Activated naive CD4-positive, alpha-beta T cell treated with anti-CD3 and anti-CD28 coated beads for 36 hours (primary cell): ENCODE results near the gene PFKFB2. TPM values are rescaled to one million over a fixed set of nuclear protein-coding genes. Genes with fewer than 3 reads are reported as not detected.

ENCODE experiments used
- CTCF ChIA-PET: fragments of 350-600 bp; sonication (Branson Sonifier 250); formaldehyde crosslinking; loops from one replicate; lab custom pipeline; 2021; ENCODE audit warnings: antibody characterized with exemption; lab: Charles Lee
- DNase-seq: peaks from one replicate; pipeline ENCODE4 v3.0.0-alpha.2; 2020
- H3K27ac Mint-ChIP-seq: one replicate; pipeline ENCODE4 v1.8.0; 2021; ENCODE audit warnings: mild to moderate bottlenecking, mixed read lengths
- H3K27me3 Mint-ChIP-seq: one replicate; pipeline ENCODE4 v1.8.0; 2021; ENCODE audit warnings: low read depth, mixed read lengths
- H3K36me3 Mint-ChIP-seq: one replicate; pipeline ENCODE4 v1.8.0; 2021; ENCODE audit warnings: low read depth, mixed read lengths
- H3K4me1 Mint-ChIP-seq: one replicate; pipeline ENCODE4 v1.8.0; 2021; ENCODE audit warnings: low read depth, mixed read lengths
- H3K4me3 Mint-ChIP-seq: one replicate; pipeline ENCODE4 v1.8.0; 2021; ENCODE audit warnings: mild to moderate bottlenecking, moderate library complexity, mixed read lengths
- H3K9me3 Mint-ChIP-seq: one replicate; pipeline ENCODE4 v1.8.0; 2021; ENCODE audit warnings: mixed read lengths
- intact Hi-C: fragments of 100-400 bp; cut with micrococcal nuclease; formaldehyde crosslinking; loops from one replicate; pipeline ENCODE4 v1.15.1; 2023
- total RNA-seq, 2 experiments: library from RNA; stranded (reverse); gene quantifications; one replicate each; pipeline ENCODE4 v1.2.3, GENCODE V29; 2021

The PFKFB2 gene
- total RNA-seq, 2 experiments from 2014 or later: 3.4 to 6.2 TPM

GRCh38 chr1:207024202-207025145 lies 28.6 kb upstream of the PFKFB2 start:
- intact Hi-C loops: no loop called here
- Mint-ChIP-seq H3K4me3 (no peak overlapping the region), H3K36me3 (no peaks in the 10 kb centered on the region), H3K27ac (no peak overlapping the region), H3K9me3 (no peaks in the 10 kb centered on the region), H3K27me3 (peaks cover 5% of the 10 kb centered on the region), H3K4me1 (peaks cover 3% of the 10 kb centered on the region)
- CTCF ChIA-PET: interaction anchor here (0.6 kb wide), 1 partner anchor 214 kb away, joined by 3 read pairs; no protein-coding TSS in a partner anchor
- no peak for DNase-seq

DNA sequence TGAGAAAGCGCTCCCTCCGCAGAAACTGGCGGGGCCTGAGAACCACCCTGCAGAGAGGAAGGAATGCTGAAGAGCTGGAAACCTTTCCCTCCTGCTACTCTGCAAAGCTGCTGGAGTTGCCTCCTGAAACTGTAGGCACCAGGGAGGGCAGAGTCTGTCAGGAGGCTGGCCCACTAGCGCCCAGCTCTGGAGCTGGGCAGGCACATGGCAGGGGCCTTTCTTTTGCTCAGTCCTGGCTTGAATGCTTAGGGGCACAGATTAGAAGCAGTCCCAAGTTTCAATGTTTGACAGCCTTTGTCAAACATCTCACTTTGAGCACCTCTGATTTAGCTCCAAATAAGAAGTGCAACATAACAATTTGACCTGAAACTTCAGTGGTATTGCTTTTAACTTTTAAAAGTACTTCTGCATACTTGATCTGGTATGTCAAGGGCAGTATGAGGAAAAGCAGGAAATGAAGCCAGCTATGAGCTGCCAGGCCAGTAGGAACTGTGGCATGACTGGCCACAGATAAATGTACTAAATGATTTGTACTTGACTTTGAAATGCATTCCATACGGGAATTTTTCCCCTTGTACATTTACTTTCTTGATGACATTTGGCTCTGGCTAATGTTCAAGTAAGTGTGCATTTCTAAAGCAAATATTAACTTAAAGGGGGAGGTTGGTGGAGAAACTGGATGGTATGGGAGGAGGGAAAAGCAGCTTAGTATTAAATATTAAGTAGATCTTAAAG lies 27.8 kb upstream of the PFKFB2 start:
- intact Hi-C loops: no loop called here
- Mint-ChIP-seq H3K27ac (no peak overlapping the region), H3K36me3 (no peaks in the 10 kb centered on the region), H3K27me3 (peaks cover 5% of the 10 kb centered on the region), H3K4me3 (no peak overlapping the region), H3K9me3 (no peaks in the 10 kb centered on the region), H3K4me1 (peaks cover 3% of the 10 kb centered on the region)
- no peak for DNase-seq
- CTCF ChIA-PET: interaction anchor here (0.6 kb wide), 1 partner anchor 213 kb away, joined by 3 read pairs; no protein-coding TSS in a partner anchor

- no peak overlapping the region for H3K4me3 Mint-ChIP-seq
- intact Hi-C loops: no loop called here
- CTCF ChIA-PET: interaction anchor here (0.6 to 1.2 kb wide), 2 partner anchors 9 to 44 kb away, joined by 3 to 5 read pairs; no protein-coding TSS in a partner anchor
Measured at GRCh38 chr1:207026104-207026534, 27.0 kb upstream of the PFKFB2 start.

DNA sequence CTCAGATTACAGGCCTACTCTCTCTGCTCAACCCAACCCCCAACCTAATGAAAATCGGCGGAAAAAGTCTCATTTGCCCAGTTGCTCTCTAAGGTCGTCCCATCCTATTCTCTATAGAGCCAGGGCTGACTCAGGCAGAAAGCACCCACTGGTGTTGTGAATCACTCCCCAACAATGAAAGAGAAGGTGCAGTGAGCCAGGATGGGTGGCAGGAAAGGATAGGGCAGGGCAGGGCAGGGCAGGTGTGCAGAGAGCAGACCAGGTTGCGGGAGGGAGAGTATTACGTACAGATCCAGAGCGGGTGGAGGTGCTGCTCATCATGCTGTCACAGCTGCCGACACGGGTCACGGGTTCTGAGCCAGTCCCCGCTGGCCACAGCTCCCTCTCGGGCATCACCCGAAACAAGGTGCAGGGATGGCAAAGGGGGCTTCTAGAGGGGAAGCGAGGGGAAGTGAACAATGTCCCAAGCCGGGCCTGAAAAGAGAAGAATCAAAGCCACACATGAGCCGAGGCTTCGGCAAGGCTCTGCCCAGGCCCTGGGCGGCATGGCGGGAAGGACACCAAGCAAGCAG lies 25.8 kb upstream of the PFKFB2 start:
- Mint-ChIP-seq H3K4me3 (no peak overlapping the region), H3K36me3 (no peaks in the 10 kb centered on the region), H3K4me1 (peaks cover 3% of the 10 kb centered on the region), H3K27me3 (peaks cover 18% of the 10 kb centered on the region), H3K27ac (no peak overlapping the region), H3K9me3 (no peaks in the 10 kb centered on the region)
- intact Hi-C loops: no loop called here
- CTCF ChIA-PET: interaction anchor here (1.1 to 1.4 kb wide), 4 partner anchors 10 to 51 kb away, joined by 3 to 5 read pairs (median 3); no protein-coding TSS in a partner anchor
- DNase-seq: no peak

More at GRCh38 chr1:207026104-207026534, 27.0 kb upstream of the PFKFB2 start:
- H3K9me3 Mint-ChIP-seq: no peaks in the 10 kb centered on the region
- DNase-seq: no peak
- H3K36me3 Mint-ChIP-seq: no peaks in the 10 kb centered on the region
- H3K27ac Mint-ChIP-seq: no peak overlapping the region
- peaks cover 3% of the 10 kb centered on the region for H3K4me1 Mint-ChIP-seq
- H3K27me3 Mint-ChIP-seq: peaks cover 7% of the 10 kb centered on the region

DNA sequence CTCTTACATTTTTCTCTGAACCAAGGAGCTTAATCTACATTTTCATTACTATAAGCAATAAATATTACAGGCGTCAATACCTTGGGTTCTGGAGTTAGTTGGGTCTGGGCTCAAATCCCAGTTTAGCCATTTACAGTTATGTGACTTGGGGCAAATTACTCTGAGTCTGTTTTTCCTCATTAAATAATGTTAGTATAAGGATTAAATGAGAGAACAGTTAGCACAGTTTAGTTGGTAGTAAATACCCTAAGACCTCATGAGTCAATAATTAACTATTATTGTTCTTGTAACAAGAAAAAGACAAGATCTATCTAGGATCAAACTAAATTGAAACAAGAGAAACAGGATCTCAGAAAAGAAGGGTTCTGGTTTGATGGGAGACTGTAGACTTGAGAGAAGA lies 25.2 kb upstream of the PFKFB2 start:
- Mint-ChIP-seq H3K27me3 (peaks cover 21% of the 10 kb centered on the region), H3K4me3 (no peak overlapping the region), H3K9me3 (no peaks in the 10 kb centered on the region), H3K27ac (no peak overlapping the region), H3K4me1 (peaks cover 3% of the 10 kb centered on the region), H3K36me3 (no peaks in the 10 kb centered on the region)
- intact Hi-C loops: no loop called here
- CTCF ChIA-PET: interaction anchor here (1.1 to 1.4 kb wide), 3 partner anchors 9 to 51 kb away, joined by 3 read pairs; no protein-coding TSS in a partner anchor
- DNase-seq: no peak

DNA sequence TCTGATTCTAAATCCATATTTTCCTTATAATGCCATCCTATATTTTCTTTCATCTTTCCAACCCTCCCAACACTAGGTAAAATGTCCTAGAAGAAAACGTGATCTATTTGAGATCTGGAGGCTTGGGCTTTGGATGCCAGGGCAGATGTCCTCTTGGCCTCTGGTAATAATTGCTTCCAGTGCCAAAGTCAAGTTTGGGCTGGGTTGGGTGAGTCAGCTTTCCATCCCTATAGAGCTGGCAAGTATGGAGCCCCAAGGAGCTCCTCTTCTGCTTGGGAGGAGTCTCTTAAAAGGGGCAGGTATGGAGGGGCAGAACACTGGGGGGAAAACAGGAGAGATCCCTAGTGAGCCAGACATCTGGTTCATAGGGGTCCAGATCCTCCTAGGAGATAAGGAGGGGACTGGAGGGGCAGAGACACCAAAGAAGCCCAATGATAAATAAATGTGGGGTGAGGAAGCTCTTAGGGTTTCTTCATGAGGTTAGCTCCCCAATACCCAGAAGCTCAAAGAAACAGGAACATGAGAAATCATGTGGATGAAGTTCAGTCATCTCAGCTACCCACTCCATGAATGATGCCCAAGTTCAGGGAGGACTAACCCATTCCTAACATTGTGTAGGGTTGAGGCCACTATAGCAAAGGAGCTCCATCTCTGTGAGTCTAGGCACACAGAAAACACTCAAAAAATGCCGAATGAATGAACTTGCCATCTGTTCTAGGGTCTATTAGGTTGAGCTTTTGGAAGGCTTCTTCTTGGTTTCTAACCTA lies 24.0 kb upstream of the PFKFB2 start:
- H3K27me3 Mint-ChIP-seq: peaks cover 23% of the 10 kb centered on the region
- H3K4me3 Mint-ChIP-seq: no peak overlapping the region
- no peak for DNase-seq
- CTCF ChIA-PET: interaction anchor here (0.6 to 2.2 kb wide), 3 partner anchors 19 to 551 kb away, joined by 3 to 7 read pairs (median 3); no protein-coding TSS in a partner anchor
- intact Hi-C loops: no loop called here
- no peaks in the 10 kb centered on the region for H3K36me3 Mint-ChIP-seq
- H3K4me1 Mint-ChIP-seq: peaks cover 3% of the 10 kb centered on the region
- H3K9me3 Mint-ChIP-seq: no peaks in the 10 kb centered on the region
- H3K27ac Mint-ChIP-seq: no peak overlapping the region

DNA sequence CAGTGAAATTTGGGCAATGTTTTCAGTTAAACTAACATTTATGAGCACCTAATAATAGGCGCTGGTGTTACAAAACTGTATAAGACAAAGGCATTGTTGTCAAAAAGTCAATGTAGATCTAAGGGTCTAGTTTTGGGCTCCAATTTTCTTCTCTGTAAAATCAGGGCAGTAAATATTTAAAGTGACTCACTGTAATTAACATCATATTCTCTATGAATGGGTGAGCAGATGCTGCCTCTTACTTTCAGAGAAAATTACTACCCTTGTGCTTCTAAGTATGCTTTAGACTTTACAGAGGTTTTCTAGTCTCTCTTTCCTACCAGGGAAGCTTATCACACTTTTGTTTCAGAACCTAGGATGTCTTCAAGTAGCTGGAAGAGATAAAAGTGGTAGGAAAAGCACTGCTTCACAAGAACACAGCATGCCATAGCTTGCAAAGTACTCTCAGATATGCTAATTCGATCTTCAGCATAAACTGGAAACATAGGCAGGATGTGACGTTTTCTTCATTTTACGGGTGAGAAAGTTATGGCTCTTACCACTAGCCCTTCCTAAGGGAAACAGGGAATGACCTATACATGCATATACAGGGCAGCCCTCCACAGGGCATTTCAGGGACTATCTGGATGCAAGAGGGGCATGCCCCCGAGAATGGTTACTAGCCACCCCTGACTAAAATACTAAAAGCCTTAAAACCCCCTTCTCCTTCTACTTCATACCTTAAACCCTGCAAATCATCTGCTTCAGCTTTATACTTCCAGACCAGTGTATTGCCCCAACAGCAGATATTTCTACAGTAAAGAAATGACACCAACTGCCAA lies 23.2 kb upstream of the PFKFB2 start:
- Mint-ChIP-seq H3K9me3 (no peaks in the 10 kb centered on the region), H3K4me1 (no peaks in the 10 kb centered on the region), H3K27ac (no peak overlapping the region), H3K4me3 (no peak overlapping the region), H3K27me3 (peaks cover 24% of the 10 kb centered on the region), H3K36me3 (no peaks in the 10 kb centered on the region)
- CTCF ChIA-PET: interaction anchor here (1.4 to 2.2 kb wide), 2 partner anchors 19 to 24 kb away, joined by 3 to 7 read pairs; no protein-coding TSS in a partner anchor
- DNase-seq: no peak
- intact Hi-C loops: no loop called here

DNA sequence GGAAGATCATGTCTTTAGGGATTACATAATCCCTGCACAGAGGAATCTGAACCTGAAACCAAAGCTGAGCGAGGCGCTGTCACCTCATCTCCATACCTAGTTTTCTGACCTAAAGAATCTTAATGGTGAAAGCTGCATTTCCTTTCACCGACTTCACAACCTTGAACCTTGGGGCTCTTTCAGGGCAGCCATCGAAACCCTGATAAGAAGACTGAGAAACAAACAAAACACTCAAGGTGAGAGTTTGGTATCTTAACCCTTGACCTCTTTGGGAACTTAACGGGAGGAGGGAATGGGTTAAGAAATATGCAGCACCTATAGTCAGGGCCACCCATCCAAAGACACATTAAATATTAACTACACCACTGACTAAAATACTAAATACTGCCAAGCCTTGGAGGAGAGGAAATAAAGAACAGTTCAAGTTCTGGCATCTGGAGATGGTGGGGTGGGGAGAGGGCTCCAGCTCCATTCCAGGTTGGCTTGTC lies 22.5 kb upstream of the PFKFB2 start:
- Mint-ChIP-seq H3K36me3 (no peaks in the 10 kb centered on the region), H3K27me3 (peaks cover 24% of the 10 kb centered on the region)

DNA sequence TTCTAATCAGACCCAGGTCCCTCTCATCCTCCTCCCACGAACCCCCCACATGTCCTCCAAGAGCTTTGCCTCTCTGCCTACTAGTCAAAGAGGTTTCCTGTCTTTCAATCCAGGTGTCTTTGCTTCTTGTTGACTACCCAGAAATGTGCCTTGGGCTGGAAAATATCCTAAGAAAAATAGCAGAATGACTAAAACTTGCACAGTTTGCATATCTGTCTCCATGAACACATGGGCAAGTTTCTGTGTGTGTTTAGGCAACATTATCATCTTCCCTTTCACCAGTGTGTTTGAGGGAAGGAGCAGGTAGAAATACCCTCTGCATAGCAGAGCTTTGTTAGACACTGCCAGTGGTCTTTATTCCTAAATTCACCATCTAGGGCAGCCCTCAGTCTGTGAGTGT lies 22.1 kb upstream of the PFKFB2 start:
- CTCF ChIA-PET: interaction anchor here (2.2 kb wide), 1 partner anchor 18 kb away, joined by 7 read pairs; no protein-coding TSS in a partner anchor
- intact Hi-C loops: no loop called here
- H3K4me3 Mint-ChIP-seq: no peak overlapping the region

More for the DNA sequence above, 22.5 kb upstream of the PFKFB2 start:
- Mint-ChIP-seq H3K27ac (no peak overlapping the region), H3K4me3 (no peak overlapping the region), H3K9me3 (no peaks in the 10 kb centered on the region), H3K4me1 (no peaks in the 10 kb centered on the region)
- no peak for DNase-seq
- CTCF ChIA-PET: interaction anchor here (2.2 kb wide), 1 partner anchor 18 kb away, joined by 7 read pairs; no protein-coding TSS in a partner anchor
- intact Hi-C loops: no loop called here

DNA sequence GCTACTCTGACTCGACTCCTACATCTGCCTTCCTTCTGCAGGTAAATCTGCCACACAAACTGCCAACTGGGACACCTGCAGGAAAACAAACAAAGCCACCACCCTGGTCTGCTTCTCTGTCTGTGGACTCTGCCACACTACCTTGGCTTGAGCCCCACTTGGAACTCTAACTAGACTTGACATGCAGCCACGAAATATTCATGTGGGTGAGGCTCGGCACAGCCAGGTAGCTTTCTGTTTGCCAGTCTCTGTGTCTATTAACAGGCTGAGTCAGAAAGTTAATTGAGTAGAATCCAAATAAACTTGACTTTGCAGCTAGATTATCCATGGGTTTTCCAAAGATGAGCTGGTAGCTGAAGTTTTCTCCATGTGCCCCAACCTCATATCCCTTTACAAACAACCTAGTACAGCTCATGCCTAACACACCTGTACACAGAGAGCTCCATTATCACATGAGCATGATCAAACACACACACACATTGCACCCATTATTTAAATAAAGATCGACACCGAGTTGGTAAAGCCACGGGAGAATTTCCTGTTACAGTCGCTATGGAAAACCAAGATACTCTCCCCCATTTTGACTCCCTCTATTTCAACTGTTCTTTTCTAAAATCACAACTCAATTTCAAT lies 21.3 kb upstream of the PFKFB2 start:
- DNase-seq: no peak
- no peak overlapping the region for H3K4me3 Mint-ChIP-seq
- H3K27me3 Mint-ChIP-seq: peaks cover 24% of the 10 kb centered on the region
- CTCF ChIA-PET: interaction anchor here (1.4 kb wide), 1 partner anchor 26 kb away, joined by 4 read pairs; no protein-coding TSS in a partner anchor
- no peaks in the 10 kb centered on the region for H3K4me1 Mint-ChIP-seq
- no peak overlapping the region for H3K27ac Mint-ChIP-seq
- intact Hi-C loops: no loop called here
- H3K36me3 Mint-ChIP-seq: no peaks in the 10 kb centered on the region
- H3K9me3 Mint-ChIP-seq: no peaks in the 10 kb centered on the region

More for the DNA sequence above, 22.1 kb upstream of the PFKFB2 start:
- H3K36me3 Mint-ChIP-seq: no peaks in the 10 kb centered on the region
- no peak overlapping the region for H3K27ac Mint-ChIP-seq
- H3K9me3 Mint-ChIP-seq: no peaks in the 10 kb centered on the region
- no peaks in the 10 kb centered on the region for H3K4me1 Mint-ChIP-seq
- H3K27me3 Mint-ChIP-seq: peaks cover 24% of the 10 kb centered on the region
- no peak for DNase-seq
